ENCODE measurements around the gene SIL1.
"Not testable (repeated sequence)": the region's sequence is repeated elsewhere in the genome, so short reads cannot be mapped to it uniquely, and the experiment has no call there.

The SIL1 gene

GRCh38 chr5:139204196-139204595 is 6.0 kb upstream of the SIL1 start:
- no peak for DNase-seq (ENCODE audit: low read depth in 2 of 2)

- no peak for DNase-seq (ENCODE audit: low read depth in 2 of 2)
These were observed 1.2 kb upstream of the SIL1 start for GRCh38 chr5:139199321-139199720.

- DNase-seq (ENCODE audit: low read depth in 2 of 2), result no peak
These were observed 1.7 kb downstream of the SIL1 start for GRCh38 chr5:139196296-139196956.

- no peak for DNase-seq (ENCODE audit: low read depth in 2 of 2)
These were observed 3.7 kb downstream of the SIL1 start for GRCh38 chr5:139194486-139194885.

GRCh38 chr5:139193928-139194327 is 4.2 kb downstream of the SIL1 start:
- no peak for DNase-seq (ENCODE audit: low read depth in 2 of 2)

GRCh38 chr5:139192906-139193305 is 5.3 kb downstream of the SIL1 start:
- not testable (repeated sequence) for DNase-seq (ENCODE audit: low read depth in 2 of 2)

GRCh38 chr5:139191954-139192353 is 6.2 kb downstream of the SIL1 start:
- not testable (repeated sequence) for DNase-seq (ENCODE audit: low read depth in 2 of 2)

- no peak for DNase-seq (ENCODE audit: low read depth in 2 of 2)
These were observed 8.0 kb downstream of the SIL1 start for GRCh38 chr5:139190125-139190524.

GRCh38 chr5:139188558-139189270 is 9.5 kb downstream of the SIL1 start:
- DNase-seq (ENCODE audit: low read depth in 2 of 2), result no peak

- no peak for DNase-seq (ENCODE audit: low read depth in 2 of 2)
These were observed 11.3 kb downstream of the SIL1 start for GRCh38 chr5:139186752-139187326.

GRCh38 chr5:139186261-139186660 is 11.9 kb downstream of the SIL1 start:
- no peak for DNase-seq (ENCODE audit: low read depth in 2 of 2)

- DNase-seq (ENCODE audit: low read depth in 2 of 2), result no peak
These were observed 12.6 kb downstream of the SIL1 start for GRCh38 chr5:139185589-139185988.

GRCh38 chr5:139183502-139183901 is 14.7 kb downstream of the SIL1 start:
- DNase-seq (ENCODE audit: low read depth in 2 of 2), result no peak

- no peak for DNase-seq (ENCODE audit: low read depth in 2 of 2)
These were observed 15.5 kb downstream of the SIL1 start for GRCh38 chr5:139182528-139183296.

GRCh38 chr5:139181835-139182452 is 16.2 kb downstream of the SIL1 start:
- DNase-seq (ENCODE audit: low read depth in 2 of 2), result no peak

GRCh38 chr5:139181322-139181730 is 16.8 kb downstream of the SIL1 start:
- DNase-seq (ENCODE audit: low read depth in 2 of 2), result no peak

GRCh38 chr5:139180850-139181249 is 17.3 kb downstream of the SIL1 start:
- DNase-seq (ENCODE audit: low read depth in 2 of 2), result no peak

- DNase-seq (ENCODE audit: low read depth in 2 of 2), result not testable (repeated sequence)
These were observed 18.2 kb downstream of the SIL1 start for GRCh38 chr5:139179778-139180513.

GRCh38 chr5:139178935-139179334 is 19.2 kb downstream of the SIL1 start:
- no peak for DNase-seq (ENCODE audit: low read depth in 2 of 2)

GRCh38 chr5:139178589-139178917 is 19.6 kb downstream of the SIL1 start:
- no peak for DNase-seq (ENCODE audit: low read depth in 2 of 2)
